CD4-positive, CD25-positive, alpha-beta regulatory T cell (primary cell): Measurements from ENCODE around the gene GPC5. TPM values are rescaled to one million over a fixed set of nuclear protein-coding genes. Genes with fewer than 3 reads are reported as not detected.
A peak's percentile ranks its signal among the peaks of the same experiment; 100 is the strongest.

Source experiments
- ATAC-seq, 2 donors: fragments of 150-1000 bp; cut with Tn5 transposase; one replicate each; pipeline ENCODE4 v1.10.0; 2021; ENCODE audit warnings: low read depth in 2 of 2, moderate number of reproducible peaks in 2 of 2, moderate library complexity in 1 of 2
- DNase-seq, 3 donors: peaks; one replicate each; pipeline versions ENCODE4 v3.0.0 to v3.0.0-alpha.2; 2012 to 2022; ENCODE audit warnings: mixed read lengths in 1 of 3
- H3K27ac ChIP-seq: one replicate; pipeline ENCODE4 v1.7.0; 2013; ENCODE audit warnings: mild to moderate bottlenecking, low read length; ENCODE audit not compliant: insufficient read depth, poor library complexity, severe bottlenecking
- H3K27me3 ChIP-seq: one replicate; pipeline ENCODE4 v1.7.0; 2013; ENCODE audit warnings: low read length; ENCODE audit not compliant: control insufficient read depth, insufficient read depth
- H3K36me3 ChIP-seq: one replicate; pipeline ENCODE4 v1.7.0; 2013; ENCODE audit warnings: mild to moderate bottlenecking, low read length, moderate library complexity; ENCODE audit not compliant: control insufficient read depth, insufficient read depth
- H3K4me1 ChIP-seq: 2 replicates; pipeline ENCODE4 v1.7.0; 2013; ENCODE audit warnings: mild to moderate bottlenecking, low read length; ENCODE audit not compliant: insufficient read depth, control insufficient read depth, poor library complexity, severe bottlenecking
- H3K4me3 ChIP-seq: one replicate; pipeline ENCODE4 v1.7.0; 2013; ENCODE audit warnings: low read depth, mild to moderate bottlenecking, low read length, moderate library complexity
- H3K9me3 ChIP-seq, 2 experiments: 1 replicate in 1 of 2; 2 replicates in 1 of 2; pipeline ENCODE4 v1.7.0; 2013; ENCODE audit warnings: low read length in 2 of 2, mild to moderate bottlenecking in 1 of 2, moderate library complexity in 1 of 2; ENCODE audit not compliant: control insufficient read depth in 2 of 2
- H3K27ac Mint-ChIP-seq, 3 donors: one replicate each; pipeline ENCODE4 v1.8.0; 2020 to 2022; ENCODE audit warnings: mild to moderate bottlenecking in 3 of 3, mixed read lengths in 3 of 3, moderate library complexity in 2 of 3
- H3K27me3 Mint-ChIP-seq: one replicate; pipeline ENCODE4 v1.8.0; 2022; ENCODE audit warnings: mild to moderate bottlenecking, mixed read lengths
- H3K36me3 Mint-ChIP-seq: one replicate; pipeline ENCODE4 v1.8.0; 2020; ENCODE audit warnings: mixed read lengths
- H3K4me1 Mint-ChIP-seq, 4 donors: one replicate each; pipeline ENCODE4 v1.8.0; 2020 to 2022; ENCODE audit warnings: mixed read lengths in 4 of 4, mild to moderate bottlenecking in 1 of 4
- H3K4me3 Mint-ChIP-seq, 4 donors: one replicate each; pipeline ENCODE4 v1.8.0; 2020 to 2022; ENCODE audit warnings: mild to moderate bottlenecking in 4 of 4, mixed read lengths in 4 of 4, moderate library complexity in 3 of 4
- H3K9me3 Mint-ChIP-seq, 7 donors: one replicate each; pipeline ENCODE4 v1.8.0; 2020 to 2022; ENCODE audit warnings: mixed read lengths in 7 of 7, mild to moderate bottlenecking in 3 of 7, moderate library complexity in 2 of 7
- polyA plus RNA-seq, 4 donors: library from polyadenylated mRNA; unstranded; fragments of 300-500 nt; fragmentation: Illumina TruSeq; gene quantifications; one replicate each; pipeline ENCODE4 v1.2.3, GENCODE V29; 2021
- total RNA-seq: library from RNA; stranded (reverse); gene quantifications from one replicate; pipeline ENCODE4 v1.2.3, GENCODE V29; 2022

Gene GPC5
- total and polyA plus RNA-seq, 5 donors from 2014 or later: 0.29 to 0.81 (median 0.59) TPM; not detected in 2

- H3K4me1 ChIP-seq: no peaks in the 10 kb centered on the region
- H3K27me3 ChIP-seq: no peaks in the 10 kb centered on the region
- peaks cover 0 to 2% (median 0%) of the 10 kb centered on the region in 7 donors for H3K9me3 Mint-ChIP-seq
- no peak for DNase-seq
- no peak overlapping the region for H3K4me3 Mint-ChIP-seq
- no peak for ATAC-seq
- no peaks in the 10 kb centered on the region for H3K36me3 ChIP-seq
- H3K4me3 ChIP-seq: no peak overlapping the region
- H3K9me3 ChIP-seq: no peaks in the 10 kb centered on the region
- H3K27me3 Mint-ChIP-seq: no peaks in the 10 kb centered on the region
- H3K36me3 Mint-ChIP-seq: no peaks in the 10 kb centered on the region
- H3K4me1 Mint-ChIP-seq: no peaks in the 10 kb centered on the region
- no peak overlapping the region for H3K27ac Mint-ChIP-seq
- H3K27ac ChIP-seq: no peak overlapping the region
These were observed 232.5 kb downstream of the GPC5 start for GRCh38 chr13:91630946-91631345.

DNA sequence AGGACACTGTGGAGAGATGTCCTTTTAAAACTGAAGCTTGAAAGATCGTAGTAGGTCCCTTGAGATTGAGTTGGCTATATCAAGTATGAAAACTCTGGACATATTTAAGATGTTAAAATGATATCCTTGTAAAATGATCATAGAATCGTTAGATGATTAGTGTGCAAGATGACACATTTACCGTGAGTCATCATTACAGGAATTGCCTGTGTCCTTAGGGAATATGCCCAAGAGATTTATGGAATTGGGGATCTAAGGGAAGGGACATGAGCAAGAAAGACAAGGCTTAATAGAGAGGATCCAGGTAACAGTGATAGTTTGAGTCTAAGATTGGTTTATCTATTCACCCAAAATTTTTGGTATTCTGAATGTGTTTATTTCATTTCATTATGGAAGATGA, 233.7 kb downstream of the GPC5 start:
- H3K9me3 Mint-ChIP-seq: peaks cover 0 to 2% (median 0%) of the 10 kb centered on the region in 7 donors
- H3K27ac Mint-ChIP-seq: peak overlapping the region in 1 of 3 donors; percentile 33
- no peak for ATAC-seq
- no peaks in the 10 kb centered on the region for H3K36me3 ChIP-seq
- no peaks in the 10 kb centered on the region for H3K4me1 ChIP-seq
- H3K27me3 Mint-ChIP-seq: no peaks in the 10 kb centered on the region
- no peaks in the 10 kb centered on the region for H3K36me3 Mint-ChIP-seq
- no peak for DNase-seq
- no peak overlapping the region for H3K4me3 Mint-ChIP-seq
- H3K4me3 ChIP-seq: no peak overlapping the region
- H3K9me3 ChIP-seq: no peaks in the 10 kb centered on the region
- no peak overlapping the region for H3K27ac ChIP-seq
- H3K27me3 ChIP-seq: no peaks in the 10 kb centered on the region
- no peaks in the 10 kb centered on the region for H3K4me1 Mint-ChIP-seq

DNA sequence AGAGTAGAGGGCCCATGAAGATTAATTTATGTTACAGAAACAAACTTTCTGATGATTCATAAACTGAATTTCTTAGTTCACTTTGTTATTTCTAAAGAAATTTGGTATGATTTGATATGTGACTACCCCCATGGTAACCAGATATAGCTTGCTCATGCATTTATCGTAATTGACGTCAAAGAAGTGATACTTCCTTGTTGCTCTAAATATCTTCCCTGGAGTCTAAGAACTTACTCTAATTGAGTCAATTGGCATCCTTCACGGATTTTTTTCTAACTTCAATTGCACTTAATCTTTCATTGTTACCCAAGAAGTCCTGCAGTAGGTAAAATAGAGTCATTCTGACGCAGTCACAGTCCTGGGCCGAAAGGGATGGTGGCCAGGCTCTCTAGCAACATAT, 240.9 kb downstream of the GPC5 start:
- ATAC-seq (no peak), DNase-seq (no peak)
- Histone ChIP-seq H3K27me3 (no peaks in the 10 kb centered on the region), H3K4me1 (no peaks in the 10 kb centered on the region), H3K9me3 (no peaks in the 10 kb centered on the region), H3K36me3 (no peaks in the 10 kb centered on the region), H3K27ac (no peak overlapping the region), H3K4me3 (no peak overlapping the region)
- Mint-ChIP-seq H3K4me3 (no peak overlapping the region), H3K36me3 (no peaks in the 10 kb centered on the region), H3K27me3 (no peaks in the 10 kb centered on the region), H3K27ac (no peak overlapping the region), H3K4me1 (no peaks in the 10 kb centered on the region), H3K9me3 (peaks cover 0 to 5% (median 0%) of the 10 kb centered on the region in 7 donors)

- Histone ChIP-seq H3K4me1 (no peaks in the 10 kb centered on the region), H3K27me3 (no peaks in the 10 kb centered on the region), H3K27ac (no peak overlapping the region), H3K36me3 (no peaks in the 10 kb centered on the region), H3K9me3 (no peaks in the 10 kb centered on the region), H3K4me3 (no peak overlapping the region)
- no peaks in the 10 kb centered on the region for H3K36me3 Mint-ChIP-seq
- no peak for DNase-seq
- no peaks in the 10 kb centered on the region for H3K4me1 Mint-ChIP-seq
- no peak for ATAC-seq
- H3K27me3 Mint-ChIP-seq: no peaks in the 10 kb centered on the region
- peaks cover 0 to 11% (median 0%) of the 10 kb centered on the region in 7 donors for H3K9me3 Mint-ChIP-seq
- no peak overlapping the region for H3K4me3 Mint-ChIP-seq
- no peak overlapping the region for H3K27ac Mint-ChIP-seq
These were observed 245.0 kb downstream of the GPC5 start for GRCh38 chr13:91643394-91643793.

GRCh38 chr13:91644806-91645205, 246.4 kb downstream of the GPC5 start:
- H3K36me3 Mint-ChIP-seq: no peaks in the 10 kb centered on the region
- no peak overlapping the region for H3K27ac Mint-ChIP-seq
- H3K9me3 Mint-ChIP-seq: peaks cover 0 to 10% (median 0%) of the 10 kb centered on the region in 7 donors
- Histone ChIP-seq H3K36me3 (no peaks in the 10 kb centered on the region), H3K27me3 (no peaks in the 10 kb centered on the region), H3K4me1 (no peaks in the 10 kb centered on the region), H3K4me3 (no peak overlapping the region), H3K9me3 (no peaks in the 10 kb centered on the region), H3K27ac (no peak overlapping the region)
- DNase-seq (no peak), ATAC-seq (no peak)
- H3K27me3 Mint-ChIP-seq: no peaks in the 10 kb centered on the region
- H3K4me1 Mint-ChIP-seq: no peaks in the 10 kb centered on the region
- no peak overlapping the region for H3K4me3 Mint-ChIP-seq

DNA sequence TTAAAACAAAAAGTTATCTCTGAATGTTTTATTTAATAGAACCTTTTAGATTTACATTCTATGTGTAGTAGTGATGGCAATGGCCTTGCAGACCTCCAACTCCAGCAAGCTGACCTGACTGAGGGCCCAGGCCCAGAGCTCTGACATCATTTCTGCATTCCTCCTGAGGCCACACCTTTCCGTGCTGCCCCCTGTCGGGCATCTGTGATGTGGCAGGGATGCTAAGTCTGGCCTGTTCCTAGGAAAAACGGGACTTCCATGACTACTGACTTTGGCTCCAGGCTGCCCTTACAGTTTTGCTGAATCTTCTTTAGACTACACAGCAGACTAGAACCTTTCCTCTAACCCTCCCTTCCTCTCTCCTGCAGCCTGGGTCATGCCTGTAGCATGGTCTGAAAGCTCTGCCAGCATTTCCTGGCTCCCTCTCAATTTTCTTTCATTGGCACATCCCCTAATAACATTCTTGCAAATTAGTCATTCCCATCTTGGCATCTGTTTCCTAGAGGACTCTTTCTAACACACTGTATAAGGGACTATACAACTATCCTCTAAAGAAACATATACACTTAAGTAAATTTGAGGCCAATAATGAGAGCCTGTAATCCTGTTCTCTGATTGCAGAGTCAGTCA, 249.1 kb downstream of the GPC5 start:
- DNase-seq (no peak), ATAC-seq (no peak)
- Histone ChIP-seq H3K27me3 (no peaks in the 10 kb centered on the region), H3K4me1 (no peaks in the 10 kb centered on the region), H3K4me3 (no peak overlapping the region), H3K36me3 (no peaks in the 10 kb centered on the region), H3K27ac (no peak overlapping the region), H3K9me3 (no peaks in the 10 kb centered on the region)
- Mint-ChIP-seq H3K4me1 (no peaks in the 10 kb centered on the region), H3K9me3 (peaks cover 0 to 10% (median 0%) of the 10 kb centered on the region in 7 donors), H3K4me3 (no peak overlapping the region), H3K27me3 (no peaks in the 10 kb centered on the region), H3K27ac (no peak overlapping the region), H3K36me3 (no peaks in the 10 kb centered on the region)

- Histone ChIP-seq H3K27me3 (no peaks in the 10 kb centered on the region), H3K4me3 (no peak overlapping the region), H3K27ac (no peak overlapping the region), H3K4me1 (no peaks in the 10 kb centered on the region), H3K36me3 (no peaks in the 10 kb centered on the region), H3K9me3 (no peaks in the 10 kb centered on the region)
- Mint-ChIP-seq H3K9me3 (peaks cover 0 to 10% (median 0%) of the 10 kb centered on the region in 7 donors), H3K4me3 (no peak overlapping the region), H3K27ac (no peak overlapping the region), H3K4me1 (no peaks in the 10 kb centered on the region), H3K36me3 (no peaks in the 10 kb centered on the region), H3K27me3 (no peaks in the 10 kb centered on the region)
- DNase-seq: no peak
- no peak for ATAC-seq
These were observed 249.6 kb downstream of the GPC5 start for GRCh38 chr13:91648012-91648411.

GRCh38 chr13:91649456-91649855, 251.0 kb downstream of the GPC5 start:
- Histone ChIP-seq H3K27me3 (no peaks in the 10 kb centered on the region), H3K27ac (no peak overlapping the region), H3K4me1 (no peaks in the 10 kb centered on the region), H3K4me3 (no peak overlapping the region), H3K36me3 (no peaks in the 10 kb centered on the region), H3K9me3 (no peaks in the 10 kb centered on the region)
- Mint-ChIP-seq H3K9me3 (peaks cover 0 to 15% (median 2%) of the 10 kb centered on the region in 7 donors), H3K4me1 (no peaks in the 10 kb centered on the region), H3K4me3 (no peak overlapping the region), H3K27ac (no peak overlapping the region), H3K36me3 (no peaks in the 10 kb centered on the region), H3K27me3 (no peaks in the 10 kb centered on the region)
- DNase-seq (no peak), ATAC-seq (no peak)
